ENCODE measurements around the gene PHTF2.

DNA sequence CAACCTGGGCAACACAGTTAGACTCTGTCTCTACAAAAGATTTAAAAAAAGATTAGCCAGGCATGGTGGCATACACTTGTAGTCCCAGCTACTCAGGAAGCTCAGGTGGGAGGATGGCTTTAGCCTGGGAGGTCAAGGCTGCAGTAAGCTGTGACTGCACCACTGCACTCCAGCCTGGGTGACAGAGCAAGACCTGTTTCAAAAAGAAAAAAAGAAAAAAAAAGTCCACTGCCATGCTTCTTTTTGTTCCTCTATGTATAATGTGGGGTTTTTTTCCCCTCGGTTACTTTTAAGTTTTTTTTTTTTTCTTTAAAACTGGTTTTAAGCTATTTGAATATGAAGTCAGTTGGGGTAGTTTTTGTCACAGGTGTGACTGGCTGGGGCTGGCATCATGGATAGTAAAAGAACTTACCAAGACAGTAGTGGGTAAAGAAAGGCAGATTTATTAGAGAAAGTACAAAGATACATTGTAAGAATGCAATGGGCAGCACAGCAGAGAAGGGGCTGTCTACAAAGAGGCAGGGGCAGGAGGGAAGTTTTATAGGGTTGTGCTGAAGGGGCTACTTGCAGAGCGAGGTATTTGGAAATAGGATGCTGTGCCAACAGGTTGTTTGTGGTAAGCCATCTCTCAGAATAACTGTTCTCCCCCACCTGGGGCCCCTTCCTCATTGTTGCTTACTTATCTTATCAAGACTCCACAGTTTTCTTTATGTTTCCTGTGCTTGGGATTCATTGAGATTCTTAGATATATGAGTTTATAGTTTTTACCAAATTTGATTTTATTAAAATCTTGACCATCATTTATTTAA lies 177.3 kb downstream of the PHTF2 start:
- no peak for TF ChIP-seq POLR2A (IDR thresholded peaks at IDR 0.05)
- TF ChIP-seq, protein P1, sequence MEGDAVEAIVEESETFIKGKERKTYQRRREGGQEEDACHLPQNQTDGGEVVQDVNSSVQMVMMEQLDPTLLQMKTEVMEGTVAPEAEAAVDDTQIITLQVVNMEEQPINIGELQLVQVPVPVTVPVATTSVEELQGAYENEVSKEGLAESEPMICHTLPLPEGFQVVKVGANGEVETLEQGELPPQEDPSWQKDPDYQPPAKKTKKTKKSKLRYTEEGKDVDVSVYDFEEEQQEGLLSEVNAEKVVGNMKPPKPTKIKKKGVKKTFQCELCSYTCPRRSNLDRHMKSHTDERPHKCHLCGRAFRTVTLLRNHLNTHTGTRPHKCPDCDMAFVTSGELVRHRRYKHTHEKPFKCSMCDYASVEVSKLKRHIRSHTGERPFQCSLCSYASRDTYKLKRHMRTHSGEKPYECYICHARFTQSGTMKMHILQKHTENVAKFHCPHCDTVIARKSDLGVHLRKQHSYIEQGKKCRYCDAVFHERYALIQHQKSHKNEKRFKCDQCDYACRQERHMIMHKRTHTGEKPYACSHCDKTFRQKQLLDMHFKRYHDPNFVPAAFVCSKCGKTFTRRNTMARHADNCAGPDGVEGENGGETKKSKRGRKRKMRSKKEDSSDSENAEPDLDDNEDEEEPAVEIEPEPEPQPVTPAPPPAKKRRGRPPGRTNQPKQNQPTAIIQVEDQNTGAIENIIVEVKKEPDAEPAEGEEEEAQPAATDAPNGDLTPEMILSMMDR (IDR thresholded peaks at IDR 0.05): no peak

Data from Peyer's patch (tissue), 4 donors.